ENCODE measurements around the gene KLHDC10.

DNA sequence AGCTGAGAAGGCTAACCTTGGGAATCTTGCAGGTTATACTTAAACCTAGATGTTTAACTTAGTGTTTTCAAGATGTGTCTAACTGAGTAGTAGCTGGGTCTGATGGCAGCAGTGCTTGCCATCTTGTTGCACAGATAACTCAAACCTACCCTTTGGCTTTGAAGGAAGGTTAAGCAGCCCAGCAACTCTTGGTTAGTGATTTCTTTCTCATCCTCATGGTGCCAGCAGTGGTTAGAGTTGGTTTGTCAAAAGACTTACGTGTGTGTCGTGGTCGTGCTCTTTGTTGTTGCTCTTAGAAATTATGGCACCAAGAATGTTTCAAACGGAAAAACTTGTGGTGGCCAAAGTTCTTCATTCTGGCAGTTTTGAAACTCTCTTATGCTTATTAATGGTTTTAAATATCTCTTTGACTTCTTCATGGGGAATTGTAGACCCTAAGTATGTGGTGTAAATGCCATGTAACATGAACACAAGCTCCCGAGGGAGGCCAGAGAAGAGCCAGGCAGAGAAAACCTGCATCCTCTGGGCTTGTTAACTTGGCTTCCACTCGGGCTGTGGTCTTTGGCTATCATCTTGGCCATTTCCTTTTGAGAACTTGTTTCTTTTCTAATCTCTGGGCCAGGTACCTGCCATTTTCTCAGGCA lies 61.0 kb downstream of the KLHDC10 start:
- TF ChIP-seq EZH2 (IDR thresholded peaks at IDR 0.05; ENCODE audit: insufficient read depth, poor library complexity, severe bottlenecking): no peak
- no peak for TF ChIP-seq EZH2phosphoT487 (IDR thresholded peaks at IDR 0.05; ENCODE audit: insufficient read depth, low read depth)
